GM12801 (cell line): ENCODE results near the gene CTXN1.
A peak's percentile ranks its signal among the peaks of the same experiment; 100 is the strongest.

Source experiments
- CTCF ChIP-seq: IDR thresholded peaks from one replicate; pipeline ENCODE4 v1.5.1; 2011; ENCODE audit warnings: control low read depth; ENCODE audit not compliant: insufficient read length; ENCODE audit errors: extremely low read depth

Gene CTXN1

GRCh38 chr19:7961920-7962626 is 36.1 kb upstream of the CTXN1 start:
- no peak for TF ChIP-seq CTCF

- no peak for TF ChIP-seq CTCF
These were observed 33.3 kb upstream of the CTXN1 start for GRCh38 chr19:7959211-7959610.

GRCh38 chr19:7955696-7956095 is 29.8 kb upstream of the CTXN1 start:
- no peak for TF ChIP-seq CTCF

- no peak for TF ChIP-seq CTCF
These were observed 27.6 kb upstream of the CTXN1 start for GRCh38 chr19:7953576-7953975.

GRCh38 chr19:7953060-7953459 is 27.1 kb upstream of the CTXN1 start:
- no peak for TF ChIP-seq CTCF

GRCh38 chr19:7947939-7948338 is 22.0 kb upstream of the CTXN1 start:
- no peak for TF ChIP-seq CTCF

GRCh38 chr19:7944177-7944761 is 18.3 kb upstream of the CTXN1 start:
- peak; percentile 41 for TF ChIP-seq CTCF
